Upper lobe of right lung (tissue), 1 donor: ENCODE data around the gene CHRNE. TPM values are rescaled to one million over a fixed set of nuclear protein-coding genes. Genes with fewer than 3 reads are reported as not detected.

Source experiments
- ATAC-seq: fragments of 200-7000 bp; cut with Tn5 transposase; one replicate; pipeline ENCODE4 v1.9.1; 2020; ENCODE audit warnings: mild to moderate bottlenecking, moderate library complexity
- DNase-seq: peaks from one replicate; pipeline ENCODE4 v3.0.0-alpha.2; 2020
- H3K27ac ChIP-seq: fragments of 200-600 bp; one replicate; pipeline ENCODE4 v1.8.0; 2022
- H3K27me3 ChIP-seq: fragments of 200-600 bp; one replicate; pipeline ENCODE4 v1.8.0; 2022; ENCODE audit warnings: mild to moderate bottlenecking
- H3K36me3 ChIP-seq: fragments of 200-600 bp; one replicate; pipeline ENCODE4 v1.8.0; 2022
- H3K4me1 ChIP-seq: fragments of 200-600 bp; one replicate; pipeline ENCODE4 v1.8.0; 2022
- H3K4me3 ChIP-seq: fragments of 200-600 bp; one replicate; pipeline ENCODE4 v1.8.0; 2022; ENCODE audit warnings: mild to moderate bottlenecking
- H3K9me3 ChIP-seq: fragments of 200-600 bp; one replicate; pipeline ENCODE4 v1.8.0; 2022
- CTCF ChIP-seq: fragments of 200-600 bp; IDR thresholded peaks from one replicate; pipeline ENCODE4 v1.8.0; 2022; ENCODE audit warnings: antibody characterized with exemption
- intact Hi-C: fragments of 100-400 bp; cut with DNase I; formaldehyde crosslinking; loops from one replicate; pipeline ENCODE4 v1.11.0; 2022
- total RNA-seq: library from RNA; stranded (reverse); fragmentation: NEBNext Ultra II Directional; extraction: Animal tissue kit (Norgen Biotek cat#: 25700); gene quantifications from one replicate; pipeline ENCODE4 v1.2.1, GENCODE V29; 2021
- donor health status: DM: no; HTN: yes; CAD: no; lungs with severe emphysema.

CHRNE gene
- total RNA-seq, 1 donor from 2014 or later, result 0.98 TPM

DNA sequence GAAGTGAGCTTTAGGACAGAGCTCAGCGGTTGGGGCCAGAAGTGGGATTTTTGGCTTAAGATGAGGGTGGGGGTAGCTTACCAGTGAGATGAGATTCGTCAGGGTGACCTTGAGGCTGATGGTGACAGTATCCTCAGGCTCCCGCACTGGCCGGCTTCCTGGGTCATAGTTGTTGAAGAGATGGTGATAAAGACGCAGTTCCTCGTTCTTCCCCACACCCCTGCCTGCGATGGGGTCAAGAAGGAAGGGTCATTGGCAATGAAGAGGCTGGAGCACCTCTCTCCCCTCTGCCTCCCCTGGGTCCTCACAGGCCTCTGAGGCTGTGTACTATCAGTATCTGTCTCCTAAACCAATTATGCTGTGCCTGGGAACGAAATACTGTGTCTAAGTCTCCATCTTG is 358 bp downstream of the CHRNE start:
- H3K27ac ChIP-seq, result peak overlapping the region; percentile 42
- intact Hi-C loops, result loop anchor here (10.0 kb wide), 1 partner anchor 162 kb away; no protein-coding TSS in a partner anchor
- H3K4me3 ChIP-seq, result no peak overlapping the region
- no peaks in the 10 kb centered on the region for H3K36me3 ChIP-seq
- ATAC-seq (no peak), DNase-seq (no peak)
- H3K4me1 ChIP-seq, result peaks cover 9% of the 10 kb centered on the region
- no peak for TF ChIP-seq CTCF
- H3K9me3 ChIP-seq, result no peaks in the 10 kb centered on the region
- H3K27me3 ChIP-seq, result peaks cover 6% of the 10 kb centered on the region

GRCh38 chr17:4901648-4902344 is 1.1 kb downstream of the CHRNE start:
- peaks cover 5% of the 10 kb centered on the region for H3K36me3 ChIP-seq
- no peaks in the 10 kb centered on the region for H3K9me3 ChIP-seq
- H3K27ac ChIP-seq, result peak overlapping the region; percentile 42
- peaks cover 9% of the 10 kb centered on the region for H3K4me1 ChIP-seq
- peak; percentile 86 for DNase-seq
- H3K4me3 ChIP-seq, result peak overlapping the region; percentile 53
- peak; percentile 61 for ATAC-seq
- intact Hi-C loops, result loop anchor here (10.0 kb wide), 1 partner anchor 163 kb away; no protein-coding TSS in a partner anchor
- H3K27me3 ChIP-seq, result peaks cover 6% of the 10 kb centered on the region
- no peak for TF ChIP-seq CTCF

GRCh38 chr17:4901108-4901647 is 1.7 kb downstream of the CHRNE start:
- Histone ChIP-seq H3K4me3 (peak overlapping the region; percentile 53), H3K36me3 (peaks cover 11% of the 10 kb centered on the region), H3K27me3 (peaks cover 6% of the 10 kb centered on the region), H3K9me3 (no peaks in the 10 kb centered on the region), H3K4me1 (peaks cover 9% of the 10 kb centered on the region), H3K27ac (peak overlapping the region; percentile 11)
- intact Hi-C loops, result loop anchor here (10.0 kb wide), 1 partner anchor 164 kb away; no protein-coding TSS in a partner anchor
- ATAC-seq (no peak), DNase-seq (no peak)
- TF ChIP-seq CTCF, result no peak

- ATAC-seq, result peak; percentile 2
- peaks cover 18% of the 10 kb centered on the region for H3K36me3 ChIP-seq
- intact Hi-C loops, result loop anchor here (10.0 kb wide), 1 partner anchor 164 kb away; no protein-coding TSS in a partner anchor
- peak overlapping the region; percentile 53 for H3K4me3 ChIP-seq
- H3K27ac ChIP-seq, result no peak overlapping the region
- H3K9me3 ChIP-seq, result no peaks in the 10 kb centered on the region
- DNase-seq, result peak; percentile 75
- H3K4me1 ChIP-seq, result peaks cover 9% of the 10 kb centered on the region
- peaks cover 6% of the 10 kb centered on the region for H3K27me3 ChIP-seq
- no peak for TF ChIP-seq CTCF
Measured at GRCh38 chr17:4900231-4901107, 2.4 kb downstream of the CHRNE start.

GRCh38 chr17:4899341-4900230 is 3.3 kb downstream of the CHRNE start, which contains the start of gene C17orf107:
Gene C17orf107 (plus strand): TSS chr17:4899536. CDS start chr17:4899763, 227 bp downstream.
- H3K4me1 ChIP-seq, result peaks cover 9% of the 10 kb centered on the region
- ATAC-seq (peak; percentile 80), DNase-seq (peak; percentile 95)
- H3K9me3 ChIP-seq, result no peaks in the 10 kb centered on the region
- no peak within 1 kb of the TSS for H3K27ac ChIP-seq
- intact Hi-C loops, result loop anchor here (10.0 kb wide), 1 partner anchor 165 kb away; no protein-coding TSS in a partner anchor
- peaks cover 27% of the 10 kb centered on the region for H3K36me3 ChIP-seq
- peaks cover 6% of the 10 kb centered on the region for H3K27me3 ChIP-seq
- TF ChIP-seq CTCF, result no peak
- peak within 1 kb of the TSS; percentile 53 for H3K4me3 ChIP-seq
